OCI-LY7 (cell line): ENCODE data around the gene CNKSR3. TPM values are rescaled to one million over a fixed set of nuclear protein-coding genes. Genes with fewer than 3 reads are reported as not detected.

Experiments used
- BruUV-seq: library from RNA; stranded (reverse); fragments of 400-500 nt; replicated peaks from 2 replicates; lab custom pipeline; 2021; lab: Mats Ljungman, UMichigan
- CTCF ChIA-PET: fragments of 300-600 bp; sonication (Branson Sonifier 250); formaldehyde crosslinking; loops from one replicate; lab custom pipeline; 2022; ENCODE audit warnings: antibody characterized with exemption; ENCODE audit not compliant: unreplicated experiment; lab: Charles Lee
- POLR2A ChIA-PET: fragments of 300-600 bp; sonication (Branson Sonifier 250); formaldehyde crosslinking; loops from one replicate; lab custom pipeline; 2022; ENCODE audit warnings: antibody characterized with exemption; lab: Charles Lee
- DNase-seq: peaks from one replicate; pipeline ENCODE4 v3.0.0-alpha.2; 2015; ENCODE audit warnings: low spot score
- H2AFZ ChIP-seq: fragments of 200-600 bp; sonication (generic), shearing (Covaris generic); 2 replicates; pipeline ENCODE4 v1.6.1; 2014; ENCODE audit warnings: mild to moderate bottlenecking, antibody characterized with exemption, low read length, moderate library complexity
- H3K27ac ChIP-seq: fragments of 200-600 bp; sonication (generic); 2 replicates; pipeline ENCODE4 v1.5.1; 2014; ENCODE audit warnings: mixed run types, low read depth, mild to moderate bottlenecking, moderate library complexity, low read length, inconsistent platforms; ENCODE audit not compliant: poor library complexity, severe bottlenecking
- H3K36me3 ChIP-seq: fragments of 200-600 bp; sonication (generic); 2 replicates; pipeline ENCODE4 v1.6.1; 2014; ENCODE audit warnings: mild to moderate bottlenecking, antibody characterized with exemption, low read length, moderate library complexity, mixed read lengths; ENCODE audit not compliant: insufficient read depth
- H3K4me1 ChIP-seq: fragments of 200-600 bp; sonication (generic); 2 replicates; pipeline ENCODE4 v1.5.1; 2014; ENCODE audit warnings: mild to moderate bottlenecking, low read length; ENCODE audit not compliant: insufficient read depth, poor library complexity, severe bottlenecking
- H3K4me2 ChIP-seq: fragments of 200-600 bp; sonication (generic); 2 replicates; pipeline ENCODE4 v1.6.1; 2014; ENCODE audit warnings: mild to moderate bottlenecking, low read length
- H3K4me3 ChIP-seq: fragments of 200-600 bp; sonication (generic); 2 replicates; pipeline ENCODE4 v1.5.1; 2014; ENCODE audit warnings: mild to moderate bottlenecking, low read depth, low read length; ENCODE audit not compliant: poor library complexity, severe bottlenecking
- H3K79me2 ChIP-seq: fragments of 200-600 bp; sonication (generic); 2 replicates; pipeline ENCODE4 v1.6.1; 2016; ENCODE audit warnings: low read depth, mild to moderate bottlenecking, low read length, moderate library complexity, mixed read lengths; ENCODE audit not compliant: insufficient read depth
- H3K9me2 ChIP-seq: fragments of 200-600 bp; sonication (generic); 2 replicates; pipeline ENCODE4 v1.6.1; 2016; ENCODE audit warnings: mild to moderate bottlenecking, low read length, mixed read lengths; ENCODE audit not compliant: insufficient read depth
- H3K9me3 ChIP-seq: fragments of 200-600 bp; sonication (generic); 2 replicates; pipeline ENCODE4 v1.6.1; 2014; ENCODE audit warnings: mild to moderate bottlenecking, mixed run types, low read length, mixed read lengths
- H4K20me1 ChIP-seq: fragments of 200-600 bp; sonication (generic); 2 replicates; pipeline ENCODE4 v1.6.1; 2014; ENCODE audit warnings: mild to moderate bottlenecking, antibody characterized with exemption, low read length, moderate library complexity, mixed read lengths; ENCODE audit not compliant: insufficient read depth
- EZH2phosphoT487 ChIP-seq: fragments of 200-600 bp; sonication (generic); IDR thresholded peaks from 2 replicates; pipeline ENCODE4 v1.6.1; 2018; ENCODE audit warnings: low read depth, borderline replicate concordance, mild to moderate bottlenecking, mixed run types, antibody characterized with exemption, low read length, moderate library complexity, mixed read lengths
- intact Hi-C: fragments of 100-400 bp; cut with micrococcal nuclease; formaldehyde crosslinking; loops from one replicate; pipeline ENCODE4 v1.10.0; 2022; ENCODE audit not compliant: unreplicated experiment
- total RNA-seq, 2 experiments: library from RNA; depleted of rRNA in 1 of 2; stranded (reverse); fragments of >200 nt in 1 of 2; shearing (Covaris generic) in 1 of 2; gene quantifications; 2 replicates each; pipeline ENCODE4 v1.2.3, GENCODE V29; 2014 to 2022
- TF ChIP-seq, protein P1 (sequence below): fragments of 200-600 bp; sonication (generic); conservative IDR thresholded peaks from 2 replicates; pipeline ENCODE4 v1.5.1; 2014; ENCODE audit warnings: mild to moderate bottlenecking, antibody characterized with exemption, low read length, moderate library complexity, mixed read lengths

Gene CNKSR3
- total RNA-seq, 2 experiments from 2014 or later: not detected

DNA sequence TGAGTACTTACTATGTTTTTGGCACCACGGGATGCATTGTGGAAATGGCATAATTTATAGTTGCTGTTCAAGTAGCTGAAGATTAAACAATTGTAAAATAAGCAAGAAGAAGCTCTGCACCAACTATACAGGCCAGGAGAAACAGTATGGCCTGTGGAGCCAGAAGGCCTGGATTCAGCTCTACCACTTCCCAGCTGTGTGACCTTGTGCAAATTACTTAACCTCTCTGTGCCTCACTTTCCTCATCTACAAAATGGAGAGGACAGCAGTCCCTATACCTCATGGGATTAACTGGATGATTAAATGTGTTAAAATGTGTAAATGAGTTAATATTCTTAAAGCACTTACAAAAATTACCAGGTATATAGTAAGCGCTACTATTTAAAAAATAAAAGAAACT is 49.1 kb downstream of the CNKSR3 start:
- no peaks in the 10 kb centered on the region for H3K9me2 ChIP-seq
- DNase-seq: no peak
- H3K36me3 ChIP-seq: no peaks in the 10 kb centered on the region
- H2AFZ ChIP-seq: no peak overlapping the region
- no peak overlapping the region for H3K4me2 ChIP-seq
- H3K4me1 ChIP-seq: no peaks in the 10 kb centered on the region
- POLR2A ChIA-PET: no interaction called here
- no peaks in the 10 kb centered on the region for H3K9me3 ChIP-seq
- intact Hi-C loops: no loop called here
- no peak overlapping the region for H3K27ac ChIP-seq
- H3K79me2 ChIP-seq: no peaks in the 10 kb centered on the region
- H3K4me3 ChIP-seq: no peak overlapping the region
- TF ChIP-seq, protein P1, sequence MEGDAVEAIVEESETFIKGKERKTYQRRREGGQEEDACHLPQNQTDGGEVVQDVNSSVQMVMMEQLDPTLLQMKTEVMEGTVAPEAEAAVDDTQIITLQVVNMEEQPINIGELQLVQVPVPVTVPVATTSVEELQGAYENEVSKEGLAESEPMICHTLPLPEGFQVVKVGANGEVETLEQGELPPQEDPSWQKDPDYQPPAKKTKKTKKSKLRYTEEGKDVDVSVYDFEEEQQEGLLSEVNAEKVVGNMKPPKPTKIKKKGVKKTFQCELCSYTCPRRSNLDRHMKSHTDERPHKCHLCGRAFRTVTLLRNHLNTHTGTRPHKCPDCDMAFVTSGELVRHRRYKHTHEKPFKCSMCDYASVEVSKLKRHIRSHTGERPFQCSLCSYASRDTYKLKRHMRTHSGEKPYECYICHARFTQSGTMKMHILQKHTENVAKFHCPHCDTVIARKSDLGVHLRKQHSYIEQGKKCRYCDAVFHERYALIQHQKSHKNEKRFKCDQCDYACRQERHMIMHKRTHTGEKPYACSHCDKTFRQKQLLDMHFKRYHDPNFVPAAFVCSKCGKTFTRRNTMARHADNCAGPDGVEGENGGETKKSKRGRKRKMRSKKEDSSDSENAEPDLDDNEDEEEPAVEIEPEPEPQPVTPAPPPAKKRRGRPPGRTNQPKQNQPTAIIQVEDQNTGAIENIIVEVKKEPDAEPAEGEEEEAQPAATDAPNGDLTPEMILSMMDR: no peak
- TF ChIP-seq EZH2phosphoT487: no peak
- CTCF ChIA-PET: no interaction called here
- BruUV-seq: no TSS peak
- H4K20me1 ChIP-seq: no peaks in the 10 kb centered on the region

- Histone ChIP-seq H3K9me2 (no peaks in the 10 kb centered on the region), H4K20me1 (no peaks in the 10 kb centered on the region), H3K36me3 (no peaks in the 10 kb centered on the region), H3K9me3 (no peaks in the 10 kb centered on the region), H3K79me2 (no peaks in the 10 kb centered on the region), H3K4me1 (no peaks in the 10 kb centered on the region), H2AFZ (no peak overlapping the region), H3K27ac (no peak overlapping the region), H3K4me3 (no peak overlapping the region), H3K4me2 (no peak overlapping the region)
- TF ChIP-seq EZH2phosphoT487: no peak
- TF ChIP-seq, protein P1: no peak
- CTCF ChIA-PET: no interaction called here
- intact Hi-C loops: no loop called here
- no TSS peak for BruUV-seq
- DNase-seq: no peak
- POLR2A ChIA-PET: no interaction called here
Measured at GRCh38 chr6:154460306-154461071, 50.0 kb downstream of the CNKSR3 start.

- CTCF ChIA-PET: no interaction called here
- H3K79me2 ChIP-seq: no peaks in the 10 kb centered on the region
- POLR2A ChIA-PET: no interaction called here
Measured at GRCh38 chr6:154459513-154459912, 51.0 kb downstream of the CNKSR3 start.

More at GRCh38 chr6:154459513-154459912, 51.0 kb downstream of the CNKSR3 start:
- H3K4me3 ChIP-seq: no peak overlapping the region
- no peaks in the 10 kb centered on the region for H4K20me1 ChIP-seq
- TF ChIP-seq, protein P1: no peak
- no peak for TF ChIP-seq EZH2phosphoT487
- H3K9me3 ChIP-seq: no peaks in the 10 kb centered on the region
- BruUV-seq: no TSS peak
- no peaks in the 10 kb centered on the region for H3K36me3 ChIP-seq
- H2AFZ ChIP-seq: no peak overlapping the region
- intact Hi-C loops: no loop called here
- no peak for DNase-seq
- no peaks in the 10 kb centered on the region for H3K4me1 ChIP-seq
- H3K27ac ChIP-seq: no peak overlapping the region
- no peak overlapping the region for H3K4me2 ChIP-seq
- no peaks in the 10 kb centered on the region for H3K9me2 ChIP-seq
